Common myeloid progenitor, CD34-positive (primary cell): ENCODE results near the gene NXF2B. TPM values are rescaled to one million over a fixed set of nuclear protein-coding genes. Genes with fewer than 3 reads are reported as not detected.
A peak's percentile ranks its signal among the peaks of the same experiment; 100 is the strongest.
"Not testable (repeated sequence)": the region's sequence is repeated elsewhere in the genome, so short reads cannot be mapped to it uniquely, and the experiment has no call there.

Source experiments
- CTCF ChIA-PET: fragments of 350-600 bp; sonication (Branson Sonifier 250); formaldehyde crosslinking; loops from one replicate; lab custom pipeline; 2021; ENCODE audit warnings: antibody characterized with exemption; lab: Charles Lee
- POLR2A ChIA-PET: fragments of 350-600 bp; sonication (Branson Sonifier 250); formaldehyde crosslinking; loops from one replicate; lab custom pipeline; 2021; ENCODE audit warnings: antibody characterized with exemption; lab: Charles Lee
- DNase-seq, 3 donors: peaks; one replicate each; pipeline versions ENCODE4 v3.0.0 to v3.0.0-alpha.2; 2013
- H3K27ac ChIP-seq, 2 experiments: 1 replicate in 1 of 2; 2 replicates in 1 of 2; pipeline ENCODE4 v1.7.0; 2013; ENCODE audit warnings: inconsistent platforms in 2 of 2, low read length in 2 of 2, mild to moderate bottlenecking in 2 of 2, low read depth in 1 of 2, moderate library complexity in 1 of 2; ENCODE audit not compliant: severe bottlenecking in 2 of 2, insufficient read depth in 1 of 2, poor library complexity in 1 of 2
- H3K27me3 ChIP-seq, 5 experiments: replicated peaks in 2 of 5; 1 replicate in 3 of 5; 2 replicates in 2 of 5; pipeline versions ENCODE4 v1.6.1 to v1.7.0; 2013; ENCODE audit warnings: low read length in 4 of 5, mild to moderate bottlenecking in 2 of 5, moderate library complexity in 2 of 5, inconsistent platforms in 1 of 5; ENCODE audit not compliant: insufficient read depth in 5 of 5, control insufficient read depth in 4 of 5
- H3K36me3 ChIP-seq, 4 experiments: 1 replicate in 2 of 4; 2 replicates in 2 of 4; pipeline versions ENCODE4 v1.6.1 to v1.7.0; 2013; ENCODE audit warnings: low read length in 3 of 4, control low read depth in 1 of 4, mild to moderate bottlenecking in 1 of 4; ENCODE audit not compliant: control insufficient read depth in 4 of 4, insufficient read depth in 4 of 4
- H3K4me1 ChIP-seq, 4 experiments: 1 replicate in 3 of 4; 2 replicates in 1 of 4; pipeline versions ENCODE4 v1.6.1 to v1.7.1; 2013; ENCODE audit warnings: low read length in 3 of 4, mild to moderate bottlenecking in 3 of 4, control low read depth in 1 of 4, inconsistent platforms in 1 of 4, moderate library complexity in 1 of 4; ENCODE audit not compliant: control insufficient read depth in 4 of 4, insufficient read depth in 4 of 4; ENCODE audit errors: control extremely low read depth in 1 of 4
- H3K4me3 ChIP-seq, 7 experiments: 1 replicate in 4 of 7; 2 replicates in 3 of 7; pipeline versions ENCODE4 v1.5.1 to v1.7.0; 2013; ENCODE audit warnings: mild to moderate bottlenecking in 7 of 7, low read length in 6 of 7, moderate library complexity in 6 of 7, inconsistent platforms in 2 of 7, low read depth in 2 of 7, control low read depth in 1 of 7; ENCODE audit not compliant: insufficient read depth in 4 of 7, control insufficient read depth in 1 of 7; ENCODE audit errors: extremely low read depth in 1 of 7
- H3K9me3 ChIP-seq, 5 experiments: 1 replicate in 4 of 5; 2 replicates in 1 of 5; pipeline versions ENCODE4 v1.6.1 to v1.7.1; 2013; ENCODE audit warnings: low read length in 4 of 5, mild to moderate bottlenecking in 2 of 5, inconsistent platforms in 1 of 5, low read depth in 1 of 5, moderate library complexity in 1 of 5; ENCODE audit not compliant: control insufficient read depth in 4 of 5, insufficient read depth in 2 of 5; ENCODE audit errors: control extremely low read depth in 1 of 5
- WGBS: methylation state at CpG from one replicate; pipeline ENCODE4 v1.1.5; 2013; ENCODE audit not compliant: insufficient coverage; 5-methylcytosine and 5-hydroxymethylcytosine counted together
- polyA plus RNA-seq: library from polyadenylated mRNA; unstranded; fragments of 120-200 nt; gene quantifications from one replicate; pipeline ENCODE4 v1.2.1, GENCODE V29; 2013

Gene NXF2B, protein sequence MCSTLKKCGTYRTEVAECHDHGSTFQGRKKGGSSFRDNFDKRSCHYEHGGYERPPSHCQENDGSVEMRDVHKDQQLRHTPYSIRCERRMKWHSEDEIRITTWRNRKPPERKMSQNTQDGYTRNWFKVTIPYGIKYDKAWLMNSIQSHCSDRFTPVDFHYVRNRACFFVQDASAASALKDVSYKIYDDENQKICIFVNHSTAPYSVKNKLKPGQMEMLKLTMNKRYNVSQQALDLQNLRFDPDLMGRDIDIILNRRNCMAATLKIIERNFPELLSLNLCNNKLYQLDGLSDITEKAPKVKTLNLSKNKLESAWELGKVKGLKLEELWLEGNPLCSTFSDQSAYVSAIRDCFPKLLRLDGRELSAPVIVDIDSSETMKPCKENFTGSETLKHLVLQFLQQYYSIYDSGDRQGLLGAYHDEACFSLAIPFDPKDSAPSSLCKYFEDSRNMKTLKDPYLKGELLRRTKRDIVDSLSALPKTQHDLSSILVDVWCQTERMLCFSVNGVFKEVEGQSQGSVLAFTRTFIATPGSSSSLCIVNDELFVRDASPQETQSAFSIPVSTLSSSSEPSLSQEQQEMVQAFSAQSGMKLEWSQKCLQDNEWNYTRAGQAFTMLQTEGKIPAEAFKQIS
- polyA plus RNA-seq: not detected

- H3K27me3 ChIP-seq, H3K4me1 ChIP-seq, DNase-seq, H3K36me3 ChIP-seq, H3K9me3 ChIP-seq, H3K27ac ChIP-seq, H3K4me3 ChIP-seq, POLR2A ChIA-PET, CTCF ChIA-PET: not testable (repeated sequence)
- no CpG with 5 or more reads among the region's 11 CpGs for WGBS
Observed at GRCh38 chrX:102439908-102440307, at the start of gene NXF2B. TSS of gene NXF2B (minus strand) at chrX:102440008. CDS start at chrX:102380036, 59,972 bp downstream.

GRCh38 chrX:102478765-102479164 is 39.0 kb upstream of the NXF2B start:
- H3K27ac ChIP-seq, H3K27me3 ChIP-seq, H3K4me1 ChIP-seq, POLR2A ChIA-PET, DNase-seq, H3K9me3 ChIP-seq, CTCF ChIA-PET, H3K36me3 ChIP-seq, H3K4me3 ChIP-seq: not testable (repeated sequence)
- no CpG with 5 or more reads among the region's 5 CpGs for WGBS

DNA sequence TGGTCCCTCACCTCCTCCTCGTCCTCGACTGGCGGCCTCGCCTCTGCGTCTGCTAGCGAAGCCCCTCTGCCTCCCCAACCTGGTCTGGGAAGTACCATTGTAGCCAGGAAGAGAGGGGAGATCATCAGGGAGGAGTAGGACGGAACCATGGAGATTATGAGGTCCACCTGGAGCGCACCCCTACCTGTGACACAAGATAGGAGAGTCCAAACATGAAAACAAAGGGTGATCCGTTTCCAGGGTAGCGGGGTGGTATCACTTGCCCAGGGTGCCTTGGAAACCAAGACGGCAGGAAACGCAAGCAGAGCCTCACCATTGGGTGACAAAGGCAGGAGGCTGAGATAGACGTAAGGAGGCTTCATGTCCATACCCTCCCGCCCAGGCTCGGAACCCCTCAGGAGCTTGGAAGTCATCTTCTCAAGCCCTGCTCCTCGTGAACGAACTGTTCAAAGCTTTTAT is 32.0 kb upstream of the NXF2B start, which contains the start of gene TCP11X2:
Gene TCP11X2 (minus strand): TSS at position 51 of the 459 bp plus-strand sequence.
- H3K27ac ChIP-seq, H3K4me1 ChIP-seq, H3K27me3 ChIP-seq, H3K9me3 ChIP-seq, H3K36me3 ChIP-seq, H3K4me3 ChIP-seq, DNase-seq, POLR2A ChIA-PET, CTCF ChIA-PET: not testable (repeated sequence)
- WGBS: no CpG with 5 or more reads among the region's 17 CpGs

DNA sequence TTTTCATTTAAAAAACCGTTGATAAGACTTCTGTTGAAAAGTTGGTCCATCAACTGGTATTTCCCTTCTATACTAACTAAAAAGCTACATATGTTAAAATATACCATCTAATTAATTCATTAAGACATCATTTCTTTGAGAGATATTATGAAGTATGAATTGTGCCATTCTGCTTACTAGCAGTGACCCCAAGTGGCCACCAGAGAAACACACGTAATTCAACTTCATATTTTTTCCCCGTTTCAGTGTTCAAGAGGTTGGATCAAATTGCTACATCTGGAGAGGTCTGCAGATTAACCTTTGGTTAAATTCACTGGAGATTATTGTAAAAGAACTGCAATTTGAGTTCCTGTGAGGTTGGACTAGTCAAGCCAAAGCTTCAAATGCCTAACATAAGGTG is 30.4 kb upstream of the NXF2B start:
- POLR2A ChIA-PET, H3K4me3 ChIP-seq, H3K9me3 ChIP-seq, H3K27me3 ChIP-seq, DNase-seq, H3K36me3 ChIP-seq, H3K27ac ChIP-seq, CTCF ChIA-PET, H3K4me1 ChIP-seq: not testable (repeated sequence)
- WGBS: no CpG with 5 or more reads among the region's 3 CpGs

GRCh38 chrX:102458615-102459014 is 18.8 kb upstream of the NXF2B start:
- H3K27me3 ChIP-seq, H3K4me1 ChIP-seq, H3K27ac ChIP-seq, H3K9me3 ChIP-seq, H3K36me3 ChIP-seq, POLR2A ChIA-PET, DNase-seq, CTCF ChIA-PET, H3K4me3 ChIP-seq: not testable (repeated sequence)
- WGBS: no CpG with 5 or more reads among the region's 4 CpGs

- H3K4me1 ChIP-seq, POLR2A ChIA-PET, H3K27me3 ChIP-seq, H3K36me3 ChIP-seq, H3K4me3 ChIP-seq, H3K9me3 ChIP-seq, CTCF ChIA-PET, H3K27ac ChIP-seq, DNase-seq: not testable (repeated sequence)
- no CpG with 5 or more reads among the region's 4 CpGs for WGBS
Observed at GRCh38 chrX:102414493-102414892, 25.3 kb downstream of the NXF2B start.

DNA sequence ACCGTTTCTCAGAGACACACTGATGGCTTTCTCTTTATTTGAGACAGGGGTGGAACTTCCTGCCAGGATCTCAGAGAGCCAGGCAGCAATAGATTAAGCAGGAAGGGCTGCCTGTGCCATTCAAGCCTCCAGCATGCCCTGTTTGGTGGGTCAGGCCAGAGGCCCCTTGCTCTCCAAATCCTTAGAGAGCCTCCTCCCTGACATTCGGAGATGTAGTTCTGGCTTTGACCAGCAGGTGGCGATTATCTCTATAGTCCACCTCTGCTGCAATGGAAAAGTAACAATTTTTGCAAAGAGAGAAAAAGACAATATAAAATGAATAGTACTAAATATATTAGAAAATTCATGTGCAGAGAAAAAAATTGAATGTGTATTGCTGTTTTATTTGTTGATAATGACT is 93.9 kb downstream of the NXF2B start:
- CTCF ChIA-PET: no interaction called here

More for the DNA sequence above, 93.9 kb downstream of the NXF2B start:
- Histone ChIP-seq H3K4me3 (no peak overlapping the region), H3K9me3 (no peaks in the 10 kb centered on the region), H3K36me3 (no peaks in the 10 kb centered on the region), H3K27me3 (peaks cover 0 to 2% (median 0%) of the 10 kb centered on the region in 5 experiments), H3K4me1 (no peaks in the 10 kb centered on the region), H3K27ac (no peak overlapping the region)
- POLR2A ChIA-PET: no interaction called here
- peak; percentile 22 to 69 (median 49) for DNase-seq
- WGBS: 90% methylated on average over 1 of the region's 3 CpGs
